ENCODE results near the gene PBX1. TPM values are rescaled to one million over a fixed set of nuclear protein-coding genes. Genes with fewer than 3 reads are reported as not detected.

Gene PBX1
- total and polyA plus RNA-seq, 3 experiments from 2014 or later: 0.05 to 0.16 (median 0.13) TPM

GRCh38 chr1:164713456-164714207 is 154.6 kb downstream of the PBX1 start:
- Histone ChIP-seq H3K27me3 (ENCODE audit: insufficient read depth, low read length, poor library complexity, severe bottlenecking) (no peaks in the 10 kb centered on the region), H3K4me3 (ENCODE audit: low read length) (no peak overlapping the region), H3K27ac (ENCODE audit: low read depth, low read length) (no peak overlapping the region), H3K4me1 (ENCODE audit: insufficient read depth, low read length) (no peaks in the 10 kb centered on the region), H3K9me3 (ENCODE audit: low read length) (no peaks in the 10 kb centered on the region), H3K36me3 (ENCODE audit: insufficient read depth, low read length) (no peaks in the 10 kb centered on the region)
- ChIA-PET POLR2A (no interaction called here), CTCF (no interaction called here)
- DNase-seq: no peak
- H3K9me3 Mint-ChIP-seq: peaks cover 2 to 10% (median 7%) of the 10 kb centered on the region in 5 donors
- H3K36me3 Mint-ChIP-seq: no peaks in the 10 kb centered on the region
- no peak overlapping the region for H3K27ac Mint-ChIP-seq
- H3K4me3 Mint-ChIP-seq: no peak overlapping the region
- no peaks in the 10 kb centered on the region for H3K27me3 Mint-ChIP-seq
- H3K4me1 Mint-ChIP-seq: no peaks in the 10 kb centered on the region

GRCh38 chr1:164716992-164717703 is 158.2 kb downstream of the PBX1 start:
- Mint-ChIP-seq H3K27ac (no peak overlapping the region), H3K27me3 (peaks cover 0 to 3% of the 10 kb centered on the region in 2 donors), H3K9me3 (peaks cover 0 to 7% (median 4%) of the 10 kb centered on the region in 5 donors)

GRCh38 chr1:164718821-164719220 is 159.8 kb downstream of the PBX1 start:
- no peak overlapping the region for H3K4me3 Mint-ChIP-seq
- Histone ChIP-seq H3K9me3 (ENCODE audit: low read length) (no peaks in the 10 kb centered on the region), H3K36me3 (ENCODE audit: insufficient read depth, low read length) (no peaks in the 10 kb centered on the region), H3K27ac (ENCODE audit: low read depth, low read length) (no peak overlapping the region), H3K4me3 (ENCODE audit: low read length) (no peak overlapping the region), H3K4me1 (ENCODE audit: insufficient read depth, low read length) (no peaks in the 10 kb centered on the region), H3K27me3 (ENCODE audit: insufficient read depth, low read length, poor library complexity, severe bottlenecking) (no peaks in the 10 kb centered on the region)
- H3K27ac Mint-ChIP-seq: no peak overlapping the region
- H3K9me3 Mint-ChIP-seq: peaks cover 0 to 7% (median 2%) of the 10 kb centered on the region in 5 donors
- ChIA-PET CTCF (no interaction called here), POLR2A (no interaction called here)
- no peak for DNase-seq
- H3K36me3 Mint-ChIP-seq: no peaks in the 10 kb centered on the region
- H3K4me1 Mint-ChIP-seq: no peaks in the 10 kb centered on the region
- peaks cover 0 to 4% of the 10 kb centered on the region in 2 donors for H3K27me3 Mint-ChIP-seq

More at GRCh38 chr1:164716992-164717703, 158.2 kb downstream of the PBX1 start:
- ChIA-PET CTCF (no interaction called here), POLR2A (no interaction called here)
- H3K27ac ChIP-seq (ENCODE audit: low read depth, low read length): no peak overlapping the region
- H3K27me3 ChIP-seq (ENCODE audit: insufficient read depth, low read length, poor library complexity, severe bottlenecking): no peaks in the 10 kb centered on the region
- H3K36me3 ChIP-seq (ENCODE audit: insufficient read depth, low read length): no peaks in the 10 kb centered on the region
- DNase-seq: no peak
- Mint-ChIP-seq H3K4me3 (no peak overlapping the region), H3K4me1 (no peaks in the 10 kb centered on the region), H3K36me3 (no peaks in the 10 kb centered on the region)
- no peak overlapping the region for H3K4me3 ChIP-seq (ENCODE audit: low read length)
- no peaks in the 10 kb centered on the region for H3K4me1 ChIP-seq (ENCODE audit: insufficient read depth, low read length)
- no peaks in the 10 kb centered on the region for H3K9me3 ChIP-seq (ENCODE audit: low read length)

- Mint-ChIP-seq H3K4me1 (no peaks in the 10 kb centered on the region), H3K36me3 (no peaks in the 10 kb centered on the region), H3K27ac (no peak overlapping the region), H3K9me3 (peaks cover 0 to 7% (median 4%) of the 10 kb centered on the region in 5 donors), H3K27me3 (peaks cover 0 to 4% of the 10 kb centered on the region in 2 donors), H3K4me3 (no peak overlapping the region)
- Histone ChIP-seq H3K4me1 (ENCODE audit: insufficient read depth, low read length) (no peaks in the 10 kb centered on the region), H3K36me3 (ENCODE audit: insufficient read depth, low read length) (no peaks in the 10 kb centered on the region), H3K9me3 (ENCODE audit: low read length) (no peaks in the 10 kb centered on the region), H3K27me3 (ENCODE audit: insufficient read depth, low read length, poor library complexity, severe bottlenecking) (no peaks in the 10 kb centered on the region), H3K27ac (ENCODE audit: low read depth, low read length) (no peak overlapping the region), H3K4me3 (ENCODE audit: low read length) (no peak overlapping the region)
- CTCF ChIA-PET: no interaction called here
- DNase-seq: no peak
- POLR2A ChIA-PET: no interaction called here
Measured at GRCh38 chr1:164719676-164720439, 160.9 kb downstream of the PBX1 start.

- Histone ChIP-seq H3K4me1 (ENCODE audit: insufficient read depth, low read length) (no peaks in the 10 kb centered on the region), H3K4me3 (ENCODE audit: low read length) (no peak overlapping the region), H3K27ac (ENCODE audit: low read depth, low read length) (no peak overlapping the region), H3K27me3 (ENCODE audit: insufficient read depth, low read length, poor library complexity, severe bottlenecking) (no peaks in the 10 kb centered on the region), H3K9me3 (ENCODE audit: low read length) (no peaks in the 10 kb centered on the region), H3K36me3 (ENCODE audit: insufficient read depth, low read length) (no peaks in the 10 kb centered on the region)
- Mint-ChIP-seq H3K9me3 (peaks cover 0 to 7% (median 1%) of the 10 kb centered on the region in 5 donors), H3K36me3 (no peaks in the 10 kb centered on the region), H3K4me1 (no peaks in the 10 kb centered on the region), H3K27ac (no peak overlapping the region), H3K27me3 (peaks cover 0 to 4% of the 10 kb centered on the region in 2 donors), H3K4me3 (no peak overlapping the region)
- POLR2A ChIA-PET: no interaction called here
- DNase-seq: no peak
- CTCF ChIA-PET: no interaction called here
Measured at GRCh38 chr1:164720440-164721227, 161.7 kb downstream of the PBX1 start.

GRCh38 chr1:164721228-164721496 is 162.2 kb downstream of the PBX1 start:
- no peaks in the 10 kb centered on the region for H3K4me1 ChIP-seq (ENCODE audit: insufficient read depth, low read length)
- Mint-ChIP-seq H3K4me1 (no peaks in the 10 kb centered on the region), H3K27ac (no peak overlapping the region), H3K27me3 (peaks cover 0 to 4% of the 10 kb centered on the region in 2 donors), H3K9me3 (peaks cover 0 to 7% (median 0%) of the 10 kb centered on the region in 5 donors), H3K36me3 (no peaks in the 10 kb centered on the region), H3K4me3 (no peak overlapping the region)
- ChIA-PET POLR2A (no interaction called here), CTCF (no interaction called here)
- H3K9me3 ChIP-seq (ENCODE audit: low read length): no peaks in the 10 kb centered on the region
- H3K27me3 ChIP-seq (ENCODE audit: insufficient read depth, low read length, poor library complexity, severe bottlenecking): no peaks in the 10 kb centered on the region
- no peak for DNase-seq
- H3K36me3 ChIP-seq (ENCODE audit: insufficient read depth, low read length): no peaks in the 10 kb centered on the region
- H3K27ac ChIP-seq (ENCODE audit: low read depth, low read length): no peak overlapping the region
- H3K4me3 ChIP-seq (ENCODE audit: low read length): no peak overlapping the region

GRCh38 chr1:164723296-164723798 is 164.4 kb downstream of the PBX1 start:
- CTCF ChIA-PET: no interaction called here
- Mint-ChIP-seq H3K9me3 (peaks cover 0 to 9% (median 3%) of the 10 kb centered on the region in 5 donors), H3K4me3 (no peak overlapping the region)

More at GRCh38 chr1:164723296-164723798, 164.4 kb downstream of the PBX1 start:
- H3K27ac Mint-ChIP-seq: no peak overlapping the region
- H3K4me1 ChIP-seq (ENCODE audit: insufficient read depth, low read length): no peaks in the 10 kb centered on the region
- no peaks in the 10 kb centered on the region for H3K36me3 Mint-ChIP-seq
- H3K9me3 ChIP-seq (ENCODE audit: low read length): no peaks in the 10 kb centered on the region
- H3K4me3 ChIP-seq (ENCODE audit: low read length): no peak overlapping the region
- DNase-seq: no peak
- H3K27me3 ChIP-seq (ENCODE audit: insufficient read depth, low read length, poor library complexity, severe bottlenecking): no peaks in the 10 kb centered on the region
- H3K36me3 ChIP-seq (ENCODE audit: insufficient read depth, low read length): no peaks in the 10 kb centered on the region
- no peak overlapping the region for H3K27ac ChIP-seq (ENCODE audit: low read depth, low read length)
- POLR2A ChIA-PET: no interaction called here
- H3K4me1 Mint-ChIP-seq: no peaks in the 10 kb centered on the region
- H3K27me3 Mint-ChIP-seq: peaks cover 0 to 4% of the 10 kb centered on the region in 2 donors

All from CD8-positive, alpha-beta memory T cell (primary cell).